GM12878 (cell line): Measurements from ENCODE around the gene GPR137B. TPM values are rescaled to one million over a fixed set of nuclear protein-coding genes. Genes with fewer than 3 reads are reported as not detected.
A peak's percentile ranks its signal among the peaks of the same experiment; 100 is the strongest.

ENCODE experiments used
- BCL11A ChIP-seq: IDR thresholded peaks from 2 replicates; pipeline ENCODE4 v1.6.1; 2011; ENCODE audit warnings: low read depth, low read length
- BHLHE40 ChIP-seq, 2 experiments: fragments of 450-650 bp in 1 of 2; IDR thresholded peaks; 2 replicates each; pipeline ENCODE4 v1.6.1; 2011 to 2017; ENCODE audit warnings: low read depth in 2 of 2, borderline replicate concordance in 1 of 2, improper control_type of control experiment in 1 of 2, low read length in 1 of 2, mild to moderate bottlenecking in 1 of 2
- CREM ChIP-seq: IDR thresholded peaks from 2 replicates; pipeline ENCODE4 v1.6.1; 2014; ENCODE audit warnings: antibody characterized with exemption, low read depth
- EP300 ChIP-seq, 2 experiments: fragments of 150-350 bp in 1 of 2; IDR thresholded peaks; 2 replicates each; pipeline ENCODE4 v1.6.1; 2011 to 2012; ENCODE audit warnings: low read depth in 2 of 2, low read length in 2 of 2, borderline replicate concordance in 1 of 2, improper control_type of control experiment in 1 of 2, inconsistent platforms in 1 of 2; ENCODE audit not compliant: control insufficient read depth in 1 of 2
- FOXM1 ChIP-seq: IDR thresholded peaks from 2 replicates; pipeline ENCODE4 v1.6.1; 2012; ENCODE audit warnings: low read depth, mild to moderate bottlenecking, inconsistent platforms, low read length, moderate library complexity
- GATAD2B ChIP-seq: fragments of 450-650 bp; conservative IDR thresholded peaks from 2 replicates; pipeline ENCODE4 v1.6.1; 2017; ENCODE audit warnings: low read depth, mild to moderate bottlenecking, moderate library complexity
- IKZF1 ChIP-seq: fragments of 450-650 bp; conservative IDR thresholded peaks from 2 replicates; pipeline ENCODE4 v1.6.1; 2017; ENCODE audit warnings: antibody characterized with exemption, mild to moderate bottlenecking
- IKZF2 ChIP-seq, 2 experiments: fragments of 450-650 bp; IDR thresholded peaks; 2 replicates each; pipeline ENCODE4 v1.6.1; 2017; ENCODE audit warnings: mild to moderate bottlenecking in 2 of 2, moderate library complexity in 2 of 2
- JUND ChIP-seq: IDR thresholded peaks from 2 replicates; pipeline ENCODE4 v1.6.1; 2012; ENCODE audit warnings: low read depth, mild to moderate bottlenecking, low read length, improper control_type of control experiment, moderate library complexity
- KAT2A ChIP-seq: conservative IDR thresholded peaks from 2 replicates; pipeline ENCODE4 v1.6.1; 2011; ENCODE audit warnings: low read depth, low read length; ENCODE audit not compliant: control insufficient read depth
- NBN ChIP-seq: fragments of 450-650 bp; IDR thresholded peaks from 2 replicates; pipeline ENCODE4 v1.6.1; 2016
- NFIC ChIP-seq: IDR thresholded peaks from 2 replicates; pipeline ENCODE4 v1.6.1; 2012; ENCODE audit warnings: low read depth, mild to moderate bottlenecking, inconsistent platforms, low read length, moderate library complexity
- PAX5 ChIP-seq: IDR thresholded peaks from 2 replicates; pipeline ENCODE4 v1.6.1; 2011; ENCODE audit warnings: low read depth, low read length, borderline replicate concordance
- RFX5 ChIP-seq: IDR thresholded peaks from 2 replicates; pipeline ENCODE4 v1.6.1; 2011; ENCODE audit warnings: low read depth, low read length, improper control_type of control experiment
- RUNX3 ChIP-seq: IDR thresholded peaks from 2 replicates; pipeline ENCODE4 v1.6.1; 2012; ENCODE audit warnings: low read length, inconsistent platforms
- SMC3 ChIP-seq: IDR thresholded peaks from 2 replicates; pipeline ENCODE4 v1.6.1; 2011; ENCODE audit warnings: low read length, improper control_type of control experiment, borderline replicate concordance
- SPI1 ChIP-seq: IDR thresholded peaks from 2 replicates; pipeline ENCODE4 v1.6.1; 2011; ENCODE audit warnings: low read depth, mild to moderate bottlenecking, low read length, moderate library complexity, borderline replicate concordance; ENCODE audit not compliant: insufficient read depth
- TAF1 ChIP-seq: IDR thresholded peaks from 2 replicates; pipeline ENCODE4 v1.6.1; 2011; ENCODE audit warnings: mild to moderate bottlenecking, low read depth, low read length, borderline replicate concordance
- TCF7 ChIP-seq: IDR thresholded peaks from 2 replicates; pipeline ENCODE4 v1.6.1; 2014; ENCODE audit warnings: antibody characterized with exemption, borderline replicate concordance
- polyA plus RNA-seq, 11 experiments: library from polyadenylated mRNA; depleted of rRNA in 4 of 11; unstranded in 6 of 11; stranded (reverse) in 5 of 11; fragments of >200 nt; fragmentation: Nextera tagmentation in 4 of 11; fragmentation: Illumina TruSeq in 1 of 11; extraction: Ambion mirVana in 4 of 11; extraction: Trizol in 1 of 11; gene quantifications; 1 replicate in 1 of 11; 2 replicates in 10 of 11; pipeline versions ENCODE4 v1.2.1 to v1.2.3, GENCODE V29; 2011 to 2016; ENCODE audit warnings: inconsistent platforms in 2 of 11, missing spikeins in 2 of 11, low read depth in 1 of 11
- total RNA-seq, 4 experiments: library from RNA; depleted of rRNA in 3 of 4; stranded (reverse); fragments of >200 nt in 3 of 4; fragmentation: Illumina TruSeq in 1 of 4; extraction: Trizol in 1 of 4; gene quantifications; 2 replicates each; pipeline versions ENCODE4 v1.2.1 to v1.2.3, GENCODE V29; 2013 to 2021
- TF ChIP-seq, protein P1 (sequence below): IDR thresholded peaks from 2 replicates; pipeline ENCODE4 v1.6.1; 2012; ENCODE audit warnings: low read length, inconsistent platforms
- TF ChIP-seq, protein P2 (sequence below): IDR thresholded peaks from 2 replicates; pipeline ENCODE4 v1.6.1; 2011; ENCODE audit warnings: low read depth, mild to moderate bottlenecking, low read length, moderate library complexity, borderline replicate concordance; ENCODE audit errors: extremely low read depth
- TF ChIP-seq, protein P3 (sequence below): fragments of 450-650 bp; IDR thresholded peaks from 2 replicates; pipeline ENCODE4 v1.6.1; 2016; ENCODE audit warnings: mild to moderate bottlenecking
- TF ChIP-seq, protein P4 (sequence below): fragments of 450-650 bp; formaldehyde crosslinking; IDR thresholded peaks from 2 replicates; pipeline ENCODE4 v1.4.0; 2020; ENCODE audit warnings: mild to moderate bottlenecking, moderate library complexity

GPR137B gene
- total and polyA plus RNA-seq, 10 of the 15 experiments (the other 5 are each of a cell fraction or from before 2014, with no cell fraction given) = 5.4 to 20.8 (median 12.5) TPM

DNA sequence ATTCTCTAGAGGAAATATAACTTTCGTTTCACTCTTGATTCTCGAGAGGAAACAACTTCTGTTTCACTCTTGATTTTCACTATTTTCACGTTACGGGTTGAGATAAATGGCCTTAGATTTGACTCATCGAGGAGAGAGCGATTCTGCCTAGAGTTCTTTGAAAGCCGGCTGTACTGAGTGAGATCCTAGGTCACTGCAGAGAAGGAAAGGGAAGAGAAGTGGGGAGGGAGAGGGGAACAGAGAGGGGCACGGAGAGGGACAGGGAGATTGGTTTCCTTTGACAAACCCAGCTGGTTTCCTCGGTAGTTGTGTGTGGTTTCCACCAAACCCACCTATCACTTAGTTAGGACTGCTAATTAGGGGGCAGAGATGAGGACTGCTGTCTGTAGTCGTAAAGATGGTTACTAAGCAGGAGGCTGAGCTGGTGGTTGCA is 21.6 kb upstream of the GPR137B start (continued):
- TF ChIP-seq BHLHE40 (IDR thresholded peaks at IDR 0.05; ENCODE audit: borderline replicate concordance in 1 of 2, low read depth in 2 of 2, low read length in 1 of 2) = no peak
- TF ChIP-seq EP300 (IDR thresholded peaks at IDR 0.05; ENCODE audit: borderline replicate concordance in 1 of 2, control insufficient read depth in 1 of 2, low read depth in 2 of 2, low read length in 2 of 2) = peak in 1 of 2 experiments; percentile 29; a peak in 1 of 4 replicates
- peak; percentile 71 for TF ChIP-seq IKZF1
- TF ChIP-seq, protein P1, sequence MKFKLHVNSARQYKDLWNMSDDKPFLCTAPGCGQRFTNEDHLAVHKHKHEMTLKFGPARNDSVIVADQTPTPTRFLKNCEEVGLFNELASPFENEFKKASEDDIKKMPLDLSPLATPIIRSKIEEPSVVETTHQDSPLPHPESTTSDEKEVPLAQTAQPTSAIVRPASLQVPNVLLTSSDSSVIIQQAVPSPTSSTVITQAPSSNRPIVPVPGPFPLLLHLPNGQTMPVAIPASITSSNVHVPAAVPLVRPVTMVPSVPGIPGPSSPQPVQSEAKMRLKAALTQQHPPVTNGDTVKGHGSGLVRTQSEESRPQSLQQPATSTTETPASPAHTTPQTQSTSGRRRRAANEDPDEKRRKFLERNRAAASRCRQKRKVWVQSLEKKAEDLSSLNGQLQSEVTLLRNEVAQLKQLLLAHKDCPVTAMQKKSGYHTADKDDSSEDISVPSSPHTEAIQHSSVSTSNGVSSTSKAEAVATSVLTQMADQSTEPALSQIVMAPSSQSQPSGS = peak; percentile 52
- TF ChIP-seq JUND = no peak
- TF ChIP-seq, protein P2, sequence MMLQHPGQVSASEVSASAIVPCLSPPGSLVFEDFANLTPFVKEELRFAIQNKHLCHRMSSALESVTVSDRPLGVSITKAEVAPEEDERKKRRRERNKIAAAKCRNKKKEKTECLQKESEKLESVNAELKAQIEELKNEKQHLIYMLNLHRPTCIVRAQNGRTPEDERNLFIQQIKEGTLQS = no peak
- TF ChIP-seq, protein P3, sequence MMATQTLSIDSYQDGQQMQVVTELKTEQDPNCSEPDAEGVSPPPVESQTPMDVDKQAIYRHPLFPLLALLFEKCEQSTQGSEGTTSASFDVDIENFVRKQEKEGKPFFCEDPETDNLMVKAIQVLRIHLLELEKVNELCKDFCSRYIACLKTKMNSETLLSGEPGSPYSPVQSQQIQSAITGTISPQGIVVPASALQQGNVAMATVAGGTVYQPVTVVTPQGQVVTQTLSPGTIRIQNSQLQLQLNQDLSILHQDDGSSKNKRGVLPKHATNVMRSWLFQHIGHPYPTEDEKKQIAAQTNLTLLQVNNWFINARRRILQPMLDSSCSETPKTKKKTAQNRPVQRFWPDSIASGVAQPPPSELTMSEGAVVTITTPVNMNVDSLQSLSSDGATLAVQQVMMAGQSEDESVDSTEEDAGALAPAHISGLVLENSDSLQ = 0 out of 2 replicates have a peak, but pooled peaks have one; percentile 7
- TF ChIP-seq TCF7 = no peak
- TF ChIP-seq NBN = peak; percentile 61
- peak; percentile 50; the same call in 1 of the 2 replicates for TF ChIP-seq FOXM1
- TF ChIP-seq CREM = 0 out of 2 replicates have a peak, but pooled peaks have one; percentile 29
- TF ChIP-seq, protein P4, sequence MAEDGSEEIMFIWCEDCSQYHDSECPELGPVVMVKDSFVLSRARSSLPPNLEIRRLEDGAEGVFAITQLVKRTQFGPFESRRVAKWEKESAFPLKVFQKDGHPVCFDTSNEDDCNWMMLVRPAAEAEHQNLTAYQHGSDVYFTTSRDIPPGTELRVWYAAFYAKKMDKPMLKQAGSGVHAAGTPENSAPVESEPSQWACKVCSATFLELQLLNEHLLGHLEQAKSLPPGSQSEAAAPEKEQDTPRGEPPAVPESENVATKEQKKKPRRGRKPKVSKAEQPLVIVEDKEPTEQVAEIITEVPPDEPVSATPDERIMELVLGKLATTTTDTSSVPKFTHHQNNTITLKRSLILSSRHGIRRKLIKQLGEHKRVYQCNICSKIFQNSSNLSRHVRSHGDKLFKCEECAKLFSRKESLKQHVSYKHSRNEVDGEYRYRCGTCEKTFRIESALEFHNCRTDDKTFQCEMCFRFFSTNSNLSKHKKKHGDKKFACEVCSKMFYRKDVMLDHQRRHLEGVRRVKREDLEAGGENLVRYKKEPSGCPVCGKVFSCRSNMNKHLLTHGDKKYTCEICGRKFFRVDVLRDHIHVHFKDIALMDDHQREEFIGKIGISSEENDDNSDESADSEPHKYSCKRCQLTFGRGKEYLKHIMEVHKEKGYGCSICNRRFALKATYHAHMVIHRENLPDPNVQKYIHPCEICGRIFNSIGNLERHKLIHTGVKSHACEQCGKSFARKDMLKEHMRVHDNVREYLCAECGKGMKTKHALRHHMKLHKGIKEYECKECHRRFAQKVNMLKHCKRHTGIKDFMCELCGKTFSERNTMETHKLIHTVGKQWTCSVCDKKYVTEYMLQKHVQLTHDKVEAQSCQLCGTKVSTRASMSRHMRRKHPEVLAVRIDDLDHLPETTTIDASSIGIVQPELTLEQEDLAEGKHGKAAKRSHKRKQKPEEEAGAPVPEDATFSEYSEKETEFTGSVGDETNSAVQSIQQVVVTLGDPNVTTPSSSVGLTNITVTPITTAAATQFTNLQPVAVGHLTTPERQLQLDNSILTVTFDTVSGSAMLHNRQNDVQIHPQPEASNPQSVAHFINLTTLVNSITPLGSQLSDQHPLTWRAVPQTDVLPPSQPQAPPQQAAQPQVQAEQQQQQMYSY = no peak
- TF ChIP-seq TAF1 = no peak
- no peak for TF ChIP-seq KAT2A
- TF ChIP-seq RFX5 = no peak
- TF ChIP-seq NFIC = peak; percentile 58
- TF ChIP-seq BCL11A = peak; percentile 67; the same call in 1 of the 2 replicates
- TF ChIP-seq SPI1 = peak; percentile 15; the same call in 1 of the 2 replicates
- peak; percentile 5; the same call in 1 of the 2 replicates for TF ChIP-seq PAX5
- TF ChIP-seq GATAD2B = 0 out of 2 replicates have a peak, but pooled peaks have one; percentile 45
- peak; percentile 62 for TF ChIP-seq RUNX3
- no peak for TF ChIP-seq SMC3
- peak; percentile 82 to 85 for TF ChIP-seq IKZF2 (IDR thresholded peaks at IDR 0.05)
